ENCODE measurements around the gene PRR7.

Gene PRR7

DNA sequence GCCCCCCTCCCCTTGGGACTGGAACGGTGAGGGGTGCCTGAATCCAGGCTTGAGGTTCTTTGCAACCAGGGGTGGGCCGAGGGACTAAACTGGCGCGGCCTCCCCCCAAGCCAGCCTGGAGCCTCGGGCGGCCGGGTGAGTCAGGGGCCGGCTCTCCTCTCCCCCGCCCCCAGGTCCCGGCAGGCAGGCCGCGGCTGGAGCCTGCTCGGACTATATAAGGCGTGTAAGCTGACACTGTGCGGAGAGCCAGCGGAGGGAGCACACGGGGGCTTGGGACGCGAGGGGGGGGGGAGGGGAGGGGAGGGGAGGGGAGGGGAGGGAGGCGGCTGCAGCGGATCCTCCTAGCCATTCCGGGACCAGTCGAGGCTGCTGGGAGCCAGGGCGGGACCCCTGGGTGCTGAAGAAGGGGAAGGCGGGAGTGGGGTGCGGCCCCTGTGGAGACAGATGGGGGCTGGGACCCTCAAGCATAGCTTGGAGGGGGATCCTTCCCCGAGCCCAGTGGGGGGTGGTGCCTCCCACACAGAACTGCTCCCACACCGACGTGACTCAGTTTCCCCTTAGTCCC lies 50.2 kb downstream of the PRR7 start (continued):
- peak; percentile 97 for TF ChIP-seq ZNF423 (tag by site-specific recombination; IDR thresholded peaks at IDR 0.05)
- TF ChIP-seq ZNF596 (tag by site-specific recombination; IDR thresholded peaks at IDR 0.05): 0 out of 2 replicates have a peak, but pooled peaks have one; percentile 48
- TF ChIP-seq, protein P1, sequence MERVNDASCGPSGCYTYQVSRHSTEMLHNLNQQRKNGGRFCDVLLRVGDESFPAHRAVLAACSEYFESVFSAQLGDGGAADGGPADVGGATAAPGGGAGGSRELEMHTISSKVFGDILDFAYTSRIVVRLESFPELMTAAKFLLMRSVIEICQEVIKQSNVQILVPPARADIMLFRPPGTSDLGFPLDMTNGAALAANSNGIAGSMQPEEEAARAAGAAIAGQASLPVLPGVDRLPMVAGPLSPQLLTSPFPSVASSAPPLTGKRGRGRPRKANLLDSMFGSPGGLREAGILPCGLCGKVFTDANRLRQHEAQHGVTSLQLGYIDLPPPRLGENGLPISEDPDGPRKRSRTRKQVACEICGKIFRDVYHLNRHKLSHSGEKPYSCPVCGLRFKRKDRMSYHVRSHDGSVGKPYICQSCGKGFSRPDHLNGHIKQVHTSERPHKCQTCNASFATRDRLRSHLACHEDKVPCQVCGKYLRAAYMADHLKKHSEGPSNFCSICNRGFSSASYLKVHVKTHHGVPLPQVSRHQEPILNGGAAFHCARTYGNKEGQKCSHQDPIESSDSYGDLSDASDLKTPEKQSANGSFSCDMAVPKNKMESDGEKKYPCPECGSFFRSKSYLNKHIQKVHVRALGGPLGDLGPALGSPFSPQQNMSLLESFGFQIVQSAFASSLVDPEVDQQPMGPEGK (tag by site-specific recombination; IDR thresholded peaks at IDR 0.05): peak; percentile 94
- TF ChIP-seq ZNF629 (tag by site-specific recombination; IDR thresholded peaks at IDR 0.05): peak; percentile 22; the same call in 1 of the 2 replicates
- no peak for TF ChIP-seq ZNF274 (IDR thresholded peaks at IDR 0.05; ENCODE audit: low read length)
- TF ChIP-seq ZNF274 (tag by site-specific recombination; IDR thresholded peaks at IDR 0.05; ENCODE audit: borderline replicate concordance): no peak
- 0 out of 2 replicates have a peak, but pooled peaks have one; percentile 2 for TF ChIP-seq ZNF10 (tag by site-specific recombination; IDR thresholded peaks at IDR 0.05)
- TF ChIP-seq ZFP69B (tag by site-specific recombination; IDR thresholded peaks at IDR 0.05): no peak
- TF ChIP-seq, protein P2, sequence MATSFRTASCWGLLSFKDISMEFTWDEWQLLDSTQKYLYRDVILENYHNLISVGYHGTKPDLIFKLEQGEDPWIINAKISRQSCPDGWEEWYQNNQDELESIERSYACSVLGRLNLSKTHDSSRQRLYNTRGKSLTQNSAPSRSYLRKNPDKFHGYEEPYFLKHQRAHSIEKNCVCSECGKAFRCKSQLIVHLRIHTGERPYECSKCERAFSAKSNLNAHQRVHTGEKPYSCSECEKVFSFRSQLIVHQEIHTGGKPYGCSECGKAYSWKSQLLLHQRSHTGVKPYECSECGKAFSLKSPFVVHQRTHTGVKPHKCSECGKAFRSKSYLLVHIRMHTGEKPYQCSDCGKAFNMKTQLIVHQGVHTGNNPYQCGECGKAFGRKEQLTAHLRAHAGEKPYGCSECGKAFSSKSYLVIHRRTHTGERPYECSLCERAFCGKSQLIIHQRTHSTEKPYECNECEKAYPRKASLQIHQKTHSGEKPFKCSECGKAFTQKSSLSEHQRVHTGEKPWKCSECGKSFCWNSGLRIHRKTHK (tag by site-specific recombination; IDR thresholded peaks at IDR 0.05): no peak
- TF ChIP-seq ZNF76 (tag by site-specific recombination; IDR thresholded peaks at IDR 0.05; ENCODE audit: borderline replicate concordance, low read depth): peak; percentile 84
- no peak for TF ChIP-seq ZNF23 (tag by site-specific recombination; IDR thresholded peaks at IDR 0.05; ENCODE audit: borderline replicate concordance)
- TF ChIP-seq ZBTB17 (tag by site-specific recombination; IDR thresholded peaks at IDR 0.05): peak; percentile 63
- TF ChIP-seq ZNF202 (tag by site-specific recombination; IDR thresholded peaks at IDR 0.05; ENCODE audit: borderline replicate concordance): 0 out of 2 replicates have a peak, but pooled peaks have one; percentile 13
- TF ChIP-seq ZNF707 (tag by site-specific recombination; IDR thresholded peaks at IDR 0.05): no peak
- peak; percentile 67 for TF ChIP-seq WT1 (tag by site-specific recombination; IDR thresholded peaks at IDR 0.05)
- TF ChIP-seq ZNF529 (tag by site-specific recombination; IDR thresholded peaks at IDR 0.05; ENCODE audit: insufficient replicate concordance): no peak
- TF ChIP-seq ZFHX2 (tag by site-specific recombination; conservative IDR thresholded peaks at IDR 0.05): no peak
- TF ChIP-seq ZNF341 (tag by site-specific recombination; IDR thresholded peaks at IDR 0.05; ENCODE audit: low read depth): peak; percentile 77
- TF ChIP-seq, protein P3, sequence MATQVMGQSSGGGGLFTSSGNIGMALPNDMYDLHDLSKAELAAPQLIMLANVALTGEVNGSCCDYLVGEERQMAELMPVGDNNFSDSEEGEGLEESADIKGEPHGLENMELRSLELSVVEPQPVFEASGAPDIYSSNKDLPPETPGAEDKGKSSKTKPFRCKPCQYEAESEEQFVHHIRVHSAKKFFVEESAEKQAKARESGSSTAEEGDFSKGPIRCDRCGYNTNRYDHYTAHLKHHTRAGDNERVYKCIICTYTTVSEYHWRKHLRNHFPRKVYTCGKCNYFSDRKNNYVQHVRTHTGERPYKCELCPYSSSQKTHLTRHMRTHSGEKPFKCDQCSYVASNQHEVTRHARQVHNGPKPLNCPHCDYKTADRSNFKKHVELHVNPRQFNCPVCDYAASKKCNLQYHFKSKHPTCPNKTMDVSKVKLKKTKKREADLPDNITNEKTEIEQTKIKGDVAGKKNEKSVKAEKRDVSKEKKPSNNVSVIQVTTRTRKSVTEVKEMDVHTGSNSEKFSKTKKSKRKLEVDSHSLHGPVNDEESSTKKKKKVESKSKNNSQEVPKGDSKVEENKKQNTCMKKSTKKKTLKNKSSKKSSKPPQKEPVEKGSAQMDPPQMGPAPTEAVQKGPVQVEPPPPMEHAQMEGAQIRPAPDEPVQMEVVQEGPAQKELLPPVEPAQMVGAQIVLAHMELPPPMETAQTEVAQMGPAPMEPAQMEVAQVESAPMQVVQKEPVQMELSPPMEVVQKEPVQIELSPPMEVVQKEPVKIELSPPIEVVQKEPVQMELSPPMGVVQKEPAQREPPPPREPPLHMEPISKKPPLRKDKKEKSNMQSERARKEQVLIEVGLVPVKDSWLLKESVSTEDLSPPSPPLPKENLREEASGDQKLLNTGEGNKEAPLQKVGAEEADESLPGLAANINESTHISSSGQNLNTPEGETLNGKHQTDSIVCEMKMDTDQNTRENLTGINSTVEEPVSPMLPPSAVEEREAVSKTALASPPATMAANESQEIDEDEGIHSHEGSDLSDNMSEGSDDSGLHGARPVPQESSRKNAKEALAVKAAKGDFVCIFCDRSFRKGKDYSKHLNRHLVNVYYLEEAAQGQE (tag by site-specific recombination; IDR thresholded peaks at IDR 0.05): 0 out of 2 replicates have a peak, but pooled peaks have one; percentile 6
- peak; percentile 39 for TF ChIP-seq EGR2 (tag by site-specific recombination; IDR thresholded peaks at IDR 0.05; ENCODE audit: low read depth)
- TF ChIP-seq ZBTB7A (tag by site-specific recombination; IDR thresholded peaks at IDR 0.05; ENCODE audit: low read depth): no peak
- no peak for TF ChIP-seq ZNF175 (tag by site-specific recombination; IDR thresholded peaks at IDR 0.05)
- TF ChIP-seq, protein P4, sequence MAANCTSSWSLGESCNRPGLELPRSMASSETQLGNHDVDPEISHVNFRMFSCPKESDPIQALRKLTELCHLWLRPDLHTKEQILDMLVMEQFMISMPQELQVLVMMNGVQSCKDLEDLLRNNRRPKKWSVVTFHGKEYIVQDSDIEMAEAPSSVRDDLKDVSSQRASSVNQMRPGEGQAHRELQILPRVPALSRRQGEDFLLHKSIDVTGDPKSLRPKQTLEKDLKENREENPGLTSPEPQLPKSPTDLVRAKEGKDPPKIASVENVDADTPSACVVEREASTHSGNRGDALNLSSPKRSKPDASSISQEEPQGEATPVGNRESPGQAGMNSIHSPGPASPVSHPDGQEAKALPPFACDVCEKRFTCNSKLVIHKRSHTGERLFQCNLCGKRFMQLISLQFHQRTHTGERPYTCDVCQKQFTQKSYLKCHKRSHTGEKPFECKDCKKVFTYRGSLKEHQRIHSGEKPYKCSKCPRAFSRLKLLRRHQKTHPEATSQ (tag by site-specific recombination; IDR thresholded peaks at IDR 0.05): no peak
- TF ChIP-seq, protein P5, sequence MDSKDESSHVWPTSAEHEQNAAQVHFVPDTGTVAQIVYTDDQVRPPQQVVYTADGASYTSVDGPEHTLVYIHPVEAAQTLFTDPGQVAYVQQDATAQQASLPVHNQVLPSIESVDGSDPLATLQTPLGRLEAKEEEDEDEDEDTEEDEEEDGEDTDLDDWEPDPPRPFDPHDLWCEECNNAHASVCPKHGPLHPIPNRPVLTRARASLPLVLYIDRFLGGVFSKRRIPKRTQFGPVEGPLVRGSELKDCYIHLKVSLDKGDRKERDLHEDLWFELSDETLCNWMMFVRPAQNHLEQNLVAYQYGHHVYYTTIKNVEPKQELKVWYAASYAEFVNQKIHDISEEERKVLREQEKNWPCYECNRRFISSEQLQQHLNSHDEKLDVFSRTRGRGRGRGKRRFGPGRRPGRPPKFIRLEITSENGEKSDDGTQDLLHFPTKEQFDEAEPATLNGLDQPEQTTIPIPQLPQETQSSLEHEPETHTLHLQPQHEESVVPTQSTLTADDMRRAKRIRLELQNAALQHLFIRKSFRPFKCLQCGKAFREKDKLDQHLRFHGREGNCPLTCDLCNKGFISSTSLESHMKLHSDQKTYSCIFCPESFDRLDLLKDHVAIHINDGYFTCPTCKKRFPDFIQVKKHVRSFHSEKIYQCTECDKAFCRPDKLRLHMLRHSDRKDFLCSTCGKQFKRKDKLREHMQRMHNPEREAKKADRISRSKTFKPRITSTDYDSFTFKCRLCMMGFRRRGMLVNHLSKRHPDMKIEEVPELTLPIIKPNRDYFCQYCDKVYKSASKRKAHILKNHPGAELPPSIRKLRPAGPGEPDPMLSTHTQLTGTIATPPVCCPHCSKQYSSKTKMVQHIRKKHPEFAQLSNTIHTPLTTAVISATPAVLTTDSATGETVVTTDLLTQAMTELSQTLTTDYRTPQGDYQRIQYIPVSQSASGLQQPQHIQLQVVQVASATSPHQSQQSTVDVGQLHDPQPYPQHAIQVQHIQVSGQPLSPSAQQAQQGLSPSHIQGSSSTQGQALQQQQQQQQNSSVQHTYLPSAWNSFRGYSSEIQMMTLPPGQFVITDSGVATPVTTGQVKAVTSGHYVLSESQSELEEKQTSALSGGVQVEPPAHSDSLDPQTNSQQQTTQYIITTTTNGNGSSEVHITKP (tag by site-specific recombination; IDR thresholded peaks at IDR 0.05): peak; percentile 94
- TF ChIP-seq, protein P6, sequence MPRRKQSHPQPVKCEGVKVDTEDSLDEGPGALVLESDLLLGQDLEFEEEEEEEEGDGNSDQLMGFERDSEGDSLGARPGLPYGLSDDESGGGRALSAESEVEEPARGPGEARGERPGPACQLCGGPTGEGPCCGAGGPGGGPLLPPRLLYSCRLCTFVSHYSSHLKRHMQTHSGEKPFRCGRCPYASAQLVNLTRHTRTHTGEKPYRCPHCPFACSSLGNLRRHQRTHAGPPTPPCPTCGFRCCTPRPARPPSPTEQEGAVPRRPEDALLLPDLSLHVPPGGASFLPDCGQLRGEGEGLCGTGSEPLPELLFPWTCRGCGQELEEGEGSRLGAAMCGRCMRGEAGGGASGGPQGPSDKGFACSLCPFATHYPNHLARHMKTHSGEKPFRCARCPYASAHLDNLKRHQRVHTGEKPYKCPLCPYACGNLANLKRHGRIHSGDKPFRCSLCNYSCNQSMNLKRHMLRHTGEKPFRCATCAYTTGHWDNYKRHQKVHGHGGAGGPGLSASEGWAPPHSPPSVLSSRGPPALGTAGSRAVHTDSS (tag by site-specific recombination; IDR thresholded peaks at IDR 0.05): no peak
- TF ChIP-seq ZNF501 (tag by site-specific recombination; IDR thresholded peaks at IDR 0.05): 0 out of 2 replicates have a peak, but pooled peaks have one; percentile 35
